Smooth muscle cell (in vitro differentiated cells): ENCODE measurements around the gene RIMS4. TPM values are rescaled to one million over a fixed set of nuclear protein-coding genes. Genes with fewer than 3 reads are reported as not detected.

Experiments
- DNase-seq: peaks from one replicate; lab custom pipeline; 2025; ENCODE audit not compliant: unreplicated experiment; lab: John Stamatoyannopoulos, UW
- H2AFZ ChIP-seq: fragments of 200-600 bp; sonication (generic); 2 replicates; pipeline ENCODE4 v1.6.0; 2016; ENCODE audit warnings: antibody characterized with exemption, low read depth, mild to moderate bottlenecking
- H3F3A ChIP-seq: fragments of 200-600 bp; sonication (generic); 2 replicates; pipeline ENCODE4 v1.6.0; 2017; ENCODE audit warnings: antibody characterized with exemption, low read depth
- H3K27ac ChIP-seq: fragments of 200-600 bp; sonication (generic); 2 replicates; pipeline ENCODE4 v1.5.1; 2016; ENCODE audit warnings: low read depth, mild to moderate bottlenecking
- H3K27me3 ChIP-seq: fragments of 200-600 bp; sonication (generic); 2 replicates; pipeline ENCODE4 v1.6.1; 2016; ENCODE audit warnings: low read depth, mild to moderate bottlenecking
- H3K36me3 ChIP-seq: fragments of 200-600 bp; sonication (generic); 2 replicates; pipeline ENCODE4 v1.5.1; 2016; ENCODE audit warnings: low read depth
- H3K4me1 ChIP-seq: fragments of 200-600 bp; sonication (generic); 2 replicates; pipeline ENCODE4 v1.5.1; 2016; ENCODE audit warnings: low read depth
- H3K4me2 ChIP-seq: fragments of 200-600 bp; sonication (generic); 2 replicates; pipeline ENCODE4 v1.6.0; 2016; ENCODE audit warnings: mild to moderate bottlenecking
- H3K4me3 ChIP-seq: fragments of 200-600 bp; sonication (generic); 2 replicates; pipeline ENCODE4 v1.5.1; 2016; ENCODE audit warnings: mild to moderate bottlenecking
- H3K79me2 ChIP-seq: fragments of 200-600 bp; sonication (generic); 2 replicates; pipeline ENCODE4 v1.6.0; 2016; ENCODE audit warnings: low read depth, mild to moderate bottlenecking
- H3K9ac ChIP-seq: fragments of 200-600 bp; sonication (generic); 2 replicates; pipeline ENCODE4 v1.6.0; 2016; ENCODE audit warnings: low read depth
- H3K9me3 ChIP-seq: fragments of 200-600 bp; sonication (generic); replicated peaks from 2 replicates; pipeline ENCODE4 v1.5.1; 2016; ENCODE audit warnings: low read depth
- H4K20me1 ChIP-seq: fragments of 200-600 bp; sonication (generic); 2 replicates; pipeline ENCODE4 v1.6.0; 2016; ENCODE audit warnings: low read depth
- whole genome bisulfite sequencing: methylation state at CpG from one replicate; pipeline ENCODE4 v1.1.7; 2016; ENCODE audit warnings: low lambda C conversion rate; 5-methylcytosine and 5-hydroxymethylcytosine counted together
- polyA plus RNA-seq: library from polyadenylated mRNA; unstranded; fragments of >200 nt; fragmentation: Nextera tagmentation; extraction: Ambion mirVana; gene quantifications from 2 replicates; pipeline ENCODE4 v1.2.1, GENCODE V29; 2016
- total RNA-seq: library from RNA; depleted of rRNA; stranded (reverse); fragments of >200 nt; gene quantifications from 2 replicates; pipeline ENCODE4 v1.2.3, GENCODE V29; 2014
- TF ChIP-seq, protein P1 (sequence below): fragments of 200-600 bp; sonication (generic); IDR thresholded peaks from 2 replicates; pipeline ENCODE4 v1.5.1; 2017; ENCODE audit warnings: borderline replicate concordance, mild to moderate bottlenecking, antibody characterized with exemption; ENCODE audit not compliant: insufficient read depth, poor library complexity, severe bottlenecking

The RIMS4 gene
- total and polyA plus RNA-seq, 2 experiments from 2014 or later = not detected

DNA sequence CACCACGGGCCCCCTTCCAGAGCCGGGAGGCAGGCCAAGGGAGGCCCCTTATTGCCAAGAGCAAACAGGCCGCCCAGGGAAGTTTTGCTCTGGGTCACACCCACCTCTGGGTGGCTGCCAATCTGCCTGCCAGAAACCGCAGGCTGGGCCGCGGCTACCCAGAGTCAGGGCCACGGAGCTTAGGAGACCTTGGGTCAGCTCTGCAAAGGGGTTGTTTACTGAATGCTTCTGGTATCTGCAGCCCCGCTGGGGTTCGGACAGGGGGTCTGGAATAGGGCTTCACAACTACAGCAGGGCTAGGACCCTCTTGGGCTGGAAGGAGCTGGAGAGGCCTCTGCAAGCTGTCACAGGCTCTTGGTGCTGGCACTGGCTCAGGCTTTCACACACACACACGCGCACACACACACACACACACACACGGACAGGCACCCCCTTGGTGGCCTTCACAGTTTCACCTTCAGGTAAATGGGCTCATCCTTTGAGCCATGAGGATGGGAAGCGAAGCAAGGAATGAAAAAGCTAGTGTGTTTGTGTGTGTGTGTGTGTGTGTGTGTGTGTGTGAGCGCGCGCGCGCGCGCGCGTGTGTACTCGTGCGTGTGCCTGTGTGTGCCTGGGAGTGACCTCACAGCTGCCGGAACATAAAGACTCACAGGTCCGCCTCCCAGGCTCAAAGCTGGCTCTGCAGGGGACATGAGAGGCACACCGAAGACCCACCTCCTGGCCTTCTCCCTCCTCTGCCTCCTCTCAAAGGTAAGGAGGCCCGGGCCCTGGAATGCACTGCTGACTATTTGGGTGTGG, 95.4 kb downstream of the RIMS4 start, which contains the start of gene CCN5:
CCN5 (plus strand) TSS at position 669 of the 798 bp plus-strand sequence; CDS start at position 691, 22 bp downstream.
- Histone ChIP-seq H4K20me1 (no peaks in the 10 kb centered on the region), H3K9me3 (no peaks in the 10 kb centered on the region), H3K79me2 (no peaks in the 10 kb centered on the region), H3F3A (no peaks in the 10 kb centered on the region), H2AFZ (no peak within 1 kb of the TSS), H3K4me2 (no peak within 1 kb of the TSS), H3K27me3 (no peaks in the 10 kb centered on the region), H3K27ac (no peak within 1 kb of the TSS), H3K4me1 (no peaks in the 10 kb centered on the region), H3K36me3 (no peaks in the 10 kb centered on the region), H3K9ac (no peak within 1 kb of the TSS), H3K4me3 (no peak within 1 kb of the TSS)
- TF ChIP-seq, protein P1, sequence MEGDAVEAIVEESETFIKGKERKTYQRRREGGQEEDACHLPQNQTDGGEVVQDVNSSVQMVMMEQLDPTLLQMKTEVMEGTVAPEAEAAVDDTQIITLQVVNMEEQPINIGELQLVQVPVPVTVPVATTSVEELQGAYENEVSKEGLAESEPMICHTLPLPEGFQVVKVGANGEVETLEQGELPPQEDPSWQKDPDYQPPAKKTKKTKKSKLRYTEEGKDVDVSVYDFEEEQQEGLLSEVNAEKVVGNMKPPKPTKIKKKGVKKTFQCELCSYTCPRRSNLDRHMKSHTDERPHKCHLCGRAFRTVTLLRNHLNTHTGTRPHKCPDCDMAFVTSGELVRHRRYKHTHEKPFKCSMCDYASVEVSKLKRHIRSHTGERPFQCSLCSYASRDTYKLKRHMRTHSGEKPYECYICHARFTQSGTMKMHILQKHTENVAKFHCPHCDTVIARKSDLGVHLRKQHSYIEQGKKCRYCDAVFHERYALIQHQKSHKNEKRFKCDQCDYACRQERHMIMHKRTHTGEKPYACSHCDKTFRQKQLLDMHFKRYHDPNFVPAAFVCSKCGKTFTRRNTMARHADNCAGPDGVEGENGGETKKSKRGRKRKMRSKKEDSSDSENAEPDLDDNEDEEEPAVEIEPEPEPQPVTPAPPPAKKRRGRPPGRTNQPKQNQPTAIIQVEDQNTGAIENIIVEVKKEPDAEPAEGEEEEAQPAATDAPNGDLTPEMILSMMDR = no peak
- no peak for DNase-seq
- WGBS = 82% methylated on average over 28 of the region's 28 CpGs

DNA sequence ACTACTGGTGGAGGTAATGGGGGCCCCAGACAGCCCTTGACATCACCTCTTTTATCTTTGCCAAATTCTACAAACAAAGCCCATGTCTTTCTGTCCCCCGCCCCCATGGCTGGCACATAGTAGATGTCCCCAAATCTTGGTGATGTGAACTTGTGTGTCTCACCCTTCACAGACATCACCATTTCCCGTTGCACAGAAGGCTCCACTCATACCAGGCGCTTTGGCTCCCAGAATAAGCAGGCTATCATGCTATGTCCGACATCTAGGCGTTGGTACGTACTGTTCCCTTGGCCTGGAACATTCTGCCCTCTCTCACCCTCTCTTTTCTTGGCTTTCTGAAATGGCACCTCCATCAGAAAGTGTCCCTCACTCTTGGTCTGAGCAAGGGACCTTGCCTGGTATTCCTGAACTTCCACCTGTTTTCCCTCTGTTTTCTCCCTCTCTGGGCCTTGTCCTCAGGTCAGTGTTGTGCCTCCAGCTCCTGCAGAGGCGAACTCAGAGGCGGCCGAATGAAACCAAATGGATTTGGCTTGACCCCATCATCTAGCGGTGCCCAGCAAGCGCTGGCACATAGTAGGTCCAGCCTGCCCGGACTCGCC, 96.1 kb downstream of the RIMS4 start:
- H3K4me2 ChIP-seq = no peak overlapping the region
- no peaks in the 10 kb centered on the region for H3K4me1 ChIP-seq
- H3F3A ChIP-seq = no peaks in the 10 kb centered on the region
- H3K79me2 ChIP-seq = no peaks in the 10 kb centered on the region
- H3K9ac ChIP-seq = no peak overlapping the region
- 92% methylated on average over 13 of the region's 13 CpGs for WGBS
- no peaks in the 10 kb centered on the region for H3K9me3 ChIP-seq
- no peak overlapping the region for H2AFZ ChIP-seq
- no peak for DNase-seq
- no peak overlapping the region for H3K27ac ChIP-seq
- TF ChIP-seq, protein P1 = no peak
- H3K27me3 ChIP-seq = no peaks in the 10 kb centered on the region
- H3K4me3 ChIP-seq = no peak overlapping the region
- H4K20me1 ChIP-seq = no peaks in the 10 kb centered on the region
- H3K36me3 ChIP-seq = no peaks in the 10 kb centered on the region

DNA sequence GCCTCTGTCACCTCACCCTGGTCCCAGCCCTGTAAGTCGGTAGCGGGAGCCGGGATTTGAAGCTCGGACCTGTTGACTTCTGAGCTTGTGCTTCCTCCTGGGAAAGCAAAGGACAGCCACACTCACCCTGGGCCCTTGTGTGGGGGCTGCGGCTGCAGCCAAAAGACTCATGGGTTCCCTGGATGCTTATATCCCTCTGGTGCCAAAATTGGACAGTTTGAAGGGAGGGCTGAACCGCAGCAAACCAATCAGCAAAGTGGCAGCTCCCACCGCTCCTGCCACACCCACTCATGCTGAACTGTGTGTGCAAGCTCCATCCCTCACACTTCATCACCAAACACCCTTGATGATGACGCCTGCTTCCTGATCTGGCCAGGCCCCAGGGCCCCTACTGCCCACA, 99.1 kb downstream of the RIMS4 start:
- no peak overlapping the region for H2AFZ ChIP-seq
- no peak overlapping the region for H3K4me3 ChIP-seq
- no peaks in the 10 kb centered on the region for H3K4me1 ChIP-seq
- H4K20me1 ChIP-seq = no peaks in the 10 kb centered on the region
- no peak for DNase-seq
- H3K36me3 ChIP-seq = no peaks in the 10 kb centered on the region
- H3F3A ChIP-seq = peaks cover 1% of the 10 kb centered on the region
- no peak overlapping the region for H3K9ac ChIP-seq
- no peak overlapping the region for H3K4me2 ChIP-seq
- WGBS = 66% methylated on average over 8 of the region's 8 CpGs
- TF ChIP-seq, protein P1 = no peak
- no peaks in the 10 kb centered on the region for H3K9me3 ChIP-seq
- no peak overlapping the region for H3K27ac ChIP-seq
- H3K27me3 ChIP-seq = no peaks in the 10 kb centered on the region
- H3K79me2 ChIP-seq = no peaks in the 10 kb centered on the region

DNA sequence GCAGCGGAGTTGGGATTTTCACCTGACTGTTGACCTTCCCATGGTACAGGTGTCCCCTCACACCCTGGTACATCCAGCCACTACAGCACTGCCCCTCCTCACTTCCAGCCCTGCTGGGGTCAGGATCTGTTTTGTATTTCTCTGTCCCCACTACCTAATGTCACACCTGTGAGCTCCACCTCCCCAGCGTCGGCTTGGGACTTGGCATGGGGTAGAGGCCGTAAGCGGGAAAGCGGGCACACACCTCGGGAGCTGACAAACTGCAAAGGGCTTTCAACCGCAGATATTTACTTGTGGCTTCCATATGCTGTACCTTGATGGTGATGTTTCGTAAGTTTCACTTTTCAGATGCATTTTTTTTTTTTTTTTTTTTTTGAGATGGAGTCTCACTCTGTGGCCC, 100.5 kb downstream of the RIMS4 start:
- 97% methylated on average over 9 of the region's 9 CpGs for WGBS
- no peaks in the 10 kb centered on the region for H3K27me3 ChIP-seq

More for the DNA sequence above, 100.5 kb downstream of the RIMS4 start:
- H4K20me1 ChIP-seq = no peaks in the 10 kb centered on the region
- H3K4me3 ChIP-seq = no peak overlapping the region
- no peaks in the 10 kb centered on the region for H3K9me3 ChIP-seq
- no peaks in the 10 kb centered on the region for H3K4me1 ChIP-seq
- H3K9ac ChIP-seq = no peak overlapping the region
- no peak overlapping the region for H2AFZ ChIP-seq
- no peaks in the 10 kb centered on the region for H3K79me2 ChIP-seq
- H3K4me2 ChIP-seq = no peak overlapping the region
- TF ChIP-seq, protein P1 = no peak
- no peak for DNase-seq
- H3F3A ChIP-seq = peaks cover 3% of the 10 kb centered on the region
- H3K27ac ChIP-seq = no peak overlapping the region
- no peaks in the 10 kb centered on the region for H3K36me3 ChIP-seq
